PC-3 (cell line): Measurements from ENCODE around the gene MANEAL. TPM values are rescaled to one million over a fixed set of nuclear protein-coding genes. Genes with fewer than 3 reads are reported as not detected.
A peak's percentile ranks its signal among the peaks of the same experiment; 100 is the strongest.

Experiments
- ATAC-seq: fragments of 200-7000 bp; cut with Tn5 transposase; 2 replicates; pipeline ENCODE4 v1.9.1; 2020; ENCODE audit warnings: mild to moderate bottlenecking, moderate library complexity
- BruUV-seq: library from RNA; stranded (reverse); fragments of 400-500 nt; replicated peaks from 2 replicates; lab custom pipeline; 2021; lab: Mats Ljungman, UMichigan
- CTCF ChIA-PET: fragments of 300-600 bp; sonication (Branson Sonifier 250); formaldehyde crosslinking; loops from one replicate; lab custom pipeline; 2022; ENCODE audit warnings: antibody characterized with exemption; lab: Charles Lee
- POLR2A ChIA-PET: fragments of 300-600 bp; sonication (Branson Sonifier 250); formaldehyde crosslinking; loops from one replicate; lab custom pipeline; 2022; ENCODE audit warnings: antibody characterized with exemption; ENCODE audit not compliant: unreplicated experiment; lab: Charles Lee
- DNase-seq: peaks from one replicate; pipeline ENCODE4 v3.0.0-alpha.2; 2015
- H2AFZ ChIP-seq: fragments of 300-600 bp; sonication (generic); 2 replicates; pipeline ENCODE4 v1.6.0; 2016; ENCODE audit warnings: antibody characterized with exemption, low read length
- H3F3A ChIP-seq: fragments of 300-600 bp; sonication (generic); one replicate; pipeline ENCODE4 v1.6.0; 2017; ENCODE audit warnings: antibody characterized with exemption, low read length, control low read depth, mild to moderate bottlenecking; ENCODE audit not compliant: unreplicated experiment
- H3K27ac ChIP-seq: fragments of 300-600 bp; sonication (generic); 2 replicates; pipeline ENCODE4 v1.5.1; 2016; ENCODE audit warnings: mild to moderate bottlenecking, low read length
- H3K27me3 ChIP-seq: fragments of 300-600 bp; sonication (generic); 2 replicates; pipeline ENCODE4 v1.6.1; 2016; ENCODE audit warnings: low read length, mixed read lengths
- H3K36me3 ChIP-seq: fragments of 300-600 bp; sonication (generic); 2 replicates; pipeline ENCODE4 v1.6.1; 2016; ENCODE audit warnings: low read depth, mixed run types, low read length, mixed read lengths
- H3K4me1 ChIP-seq: fragments of 300-600 bp; sonication (generic); 2 replicates; pipeline ENCODE4 v1.5.1; 2016; ENCODE audit warnings: low read length; ENCODE audit not compliant: insufficient read depth
- H3K4me2 ChIP-seq: fragments of 300-600 bp; sonication (generic); 2 replicates; pipeline ENCODE4 v1.6.0; 2016; ENCODE audit warnings: low read length
- H3K4me3 ChIP-seq: fragments of 300-600 bp; sonication (generic); 2 replicates; pipeline ENCODE4 v1.5.1; 2016; ENCODE audit warnings: mild to moderate bottlenecking, low read length, mixed read lengths
- H3K79me2 ChIP-seq: fragments of 300-600 bp; sonication (generic); 2 replicates; pipeline ENCODE4 v1.6.1; 2017; ENCODE audit warnings: low read length, mixed read lengths
- H3K9ac ChIP-seq: fragments of 300-600 bp; sonication (generic); 2 replicates; pipeline ENCODE4 v1.6.0; 2016; ENCODE audit warnings: mild to moderate bottlenecking, low read length
- H3K9me2 ChIP-seq: fragments of 300-600 bp; sonication (generic); replicated peaks from 2 replicates; pipeline ENCODE4 v1.6.1; 2016; ENCODE audit warnings: mixed run types, low read length, mixed read lengths
- H3K9me3 ChIP-seq: fragments of 300-600 bp; sonication (generic); 2 replicates; pipeline ENCODE4 v1.6.1; 2016; ENCODE audit warnings: low read length, mixed read lengths
- H4K20me1 ChIP-seq: fragments of 300-600 bp; sonication (generic); 2 replicates; pipeline ENCODE4 v1.6.1; 2016; ENCODE audit warnings: low read length, mixed read lengths
- EZH2 ChIP-seq: fragments of 300-600 bp; sonication (generic); IDR thresholded peaks from one replicate; pipeline ENCODE4 v1.6.1; 2017; ENCODE audit warnings: antibody characterized with exemption, mild to moderate bottlenecking, low read length; ENCODE audit not compliant: unreplicated experiment
- EZH2phosphoT487 ChIP-seq: fragments of 300-600 bp; sonication (generic); IDR thresholded peaks from 2 replicates; pipeline ENCODE4 v1.6.1; 2018; ENCODE audit warnings: mild to moderate bottlenecking, antibody characterized with exemption, low read length, borderline replicate concordance
- intact Hi-C: fragments of 100-400 bp; cut with micrococcal nuclease; formaldehyde crosslinking; loops from 2 replicates; pipeline ENCODE4 v1.9.0; 2023
- total RNA-seq: library from RNA; depleted of rRNA; stranded (reverse); fragments of >200 nt; gene quantifications from 2 replicates; pipeline ENCODE4 v1.2.3, GENCODE V29; 2014
- TF ChIP-seq, protein P1 (sequence below): fragments of 300-600 bp; sonication (generic); conservative IDR thresholded peaks from 2 replicates; pipeline ENCODE4 v1.5.1; 2017; ENCODE audit warnings: antibody characterized with exemption, low read depth, mild to moderate bottlenecking, low read length

The MANEAL gene
- total RNA-seq, 1 experiment from 2014 or later = 47.6 TPM

DNA sequence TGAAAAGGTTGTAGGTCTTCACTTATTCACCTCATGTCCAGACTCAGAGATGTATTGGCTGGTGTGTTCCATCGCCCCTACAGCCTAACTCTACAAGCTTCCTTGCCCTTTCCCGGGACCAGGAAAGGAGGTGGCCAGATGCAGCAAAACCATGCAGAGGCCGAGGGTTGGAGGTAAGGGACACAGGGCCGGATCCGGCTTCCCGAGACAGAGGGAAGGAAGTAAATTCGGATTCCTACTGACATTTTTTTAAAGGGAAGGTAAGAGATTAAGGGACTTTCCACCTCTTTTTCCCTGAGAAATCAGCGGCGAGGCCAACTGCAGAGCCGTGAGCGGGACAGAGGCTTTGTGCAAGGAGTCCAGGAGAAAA, 41.4 kb upstream of the MANEAL start:
- Histone ChIP-seq H3K27me3 (no peaks in the 10 kb centered on the region), H3K9ac (no peak overlapping the region), H3K9me3 (no peaks in the 10 kb centered on the region), H4K20me1 (no peaks in the 10 kb centered on the region), H3K9me2 (no peaks in the 10 kb centered on the region), H3F3A (no peaks in the 10 kb centered on the region), H3K4me3 (peak overlapping the region; percentile 59), H3K4me1 (peaks cover 5% of the 10 kb centered on the region; the same call in 1 of the 2 replicates), H2AFZ (peak overlapping the region; percentile 64; the same call in 1 of the 2 replicates), H3K36me3 (no peaks in the 10 kb centered on the region), H3K4me2 (peak overlapping the region; percentile 55), H3K79me2 (no peaks in the 10 kb centered on the region), H3K27ac (no peak overlapping the region)
- DNase-seq = no peak
- no TSS peak for BruUV-seq
- CTCF ChIA-PET = no interaction called here
- POLR2A ChIA-PET = no interaction called here
- TF ChIP-seq, protein P1, sequence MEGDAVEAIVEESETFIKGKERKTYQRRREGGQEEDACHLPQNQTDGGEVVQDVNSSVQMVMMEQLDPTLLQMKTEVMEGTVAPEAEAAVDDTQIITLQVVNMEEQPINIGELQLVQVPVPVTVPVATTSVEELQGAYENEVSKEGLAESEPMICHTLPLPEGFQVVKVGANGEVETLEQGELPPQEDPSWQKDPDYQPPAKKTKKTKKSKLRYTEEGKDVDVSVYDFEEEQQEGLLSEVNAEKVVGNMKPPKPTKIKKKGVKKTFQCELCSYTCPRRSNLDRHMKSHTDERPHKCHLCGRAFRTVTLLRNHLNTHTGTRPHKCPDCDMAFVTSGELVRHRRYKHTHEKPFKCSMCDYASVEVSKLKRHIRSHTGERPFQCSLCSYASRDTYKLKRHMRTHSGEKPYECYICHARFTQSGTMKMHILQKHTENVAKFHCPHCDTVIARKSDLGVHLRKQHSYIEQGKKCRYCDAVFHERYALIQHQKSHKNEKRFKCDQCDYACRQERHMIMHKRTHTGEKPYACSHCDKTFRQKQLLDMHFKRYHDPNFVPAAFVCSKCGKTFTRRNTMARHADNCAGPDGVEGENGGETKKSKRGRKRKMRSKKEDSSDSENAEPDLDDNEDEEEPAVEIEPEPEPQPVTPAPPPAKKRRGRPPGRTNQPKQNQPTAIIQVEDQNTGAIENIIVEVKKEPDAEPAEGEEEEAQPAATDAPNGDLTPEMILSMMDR = no peak
- TF ChIP-seq EZH2 (no peak), EZH2phosphoT487 (no peak)
- peak; percentile 11 for ATAC-seq
- intact Hi-C loops = no loop called here

DNA sequence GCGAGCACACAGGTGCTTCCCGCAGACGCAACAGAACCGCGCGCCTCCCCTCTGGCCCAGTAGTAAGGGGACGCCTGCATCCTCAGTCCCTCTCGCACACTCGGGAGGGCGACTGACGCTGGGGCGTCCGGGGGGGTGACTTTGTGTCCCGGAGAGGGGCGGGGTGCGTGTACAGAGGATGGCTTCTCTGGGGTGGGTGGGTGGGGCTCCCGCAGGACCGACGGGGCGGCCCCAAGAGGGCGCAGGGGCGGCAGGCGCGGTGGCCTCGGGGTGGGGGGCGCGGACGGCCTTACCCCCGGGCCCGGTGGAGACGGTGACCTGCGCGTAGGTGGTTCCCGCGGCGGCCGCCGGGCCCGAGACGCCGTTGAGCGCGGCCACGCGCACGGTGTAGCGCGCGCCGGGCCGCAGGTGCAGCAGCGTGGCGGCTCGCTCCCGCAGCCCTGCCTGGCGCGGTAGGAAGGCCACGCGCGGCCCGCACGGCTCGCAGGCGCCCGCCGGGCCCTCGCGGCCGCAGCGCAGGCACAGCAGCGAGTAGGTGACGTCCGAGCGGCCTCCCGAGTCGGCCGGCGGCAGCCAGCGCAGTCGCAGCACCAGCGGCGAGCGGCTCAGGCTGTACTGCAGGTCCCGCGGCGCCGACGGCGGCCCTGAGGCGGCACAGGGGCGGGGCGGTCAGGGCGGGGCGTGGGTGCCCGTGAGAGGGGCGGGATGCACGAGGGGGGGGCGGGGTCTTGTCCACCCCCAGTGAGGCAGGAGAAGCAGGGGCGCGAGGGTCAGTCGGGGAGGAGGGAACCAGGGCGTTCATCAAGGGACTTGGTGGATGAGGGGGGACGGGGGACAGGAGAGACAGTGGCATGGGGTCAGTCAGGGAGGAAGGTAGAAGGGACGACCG, 40.8 kb upstream of the MANEAL start:
- peak; percentile 35 for DNase-seq
- Histone ChIP-seq H3K4me3 (peak overlapping the region; percentile 59), H3K9ac (no peak overlapping the region), H3K9me3 (no peaks in the 10 kb centered on the region), H3K79me2 (no peaks in the 10 kb centered on the region), H3K4me2 (peak overlapping the region; percentile 60), H3K36me3 (no peaks in the 10 kb centered on the region), H3F3A (no peaks in the 10 kb centered on the region), H4K20me1 (no peaks in the 10 kb centered on the region), H2AFZ (peak overlapping the region; percentile 64; the same call in 1 of the 2 replicates), H3K27me3 (no peaks in the 10 kb centered on the region), H3K4me1 (peaks cover 5% of the 10 kb centered on the region; the same call in 1 of the 2 replicates), H3K9me2 (no peaks in the 10 kb centered on the region), H3K27ac (no peak overlapping the region)
- BruUV-seq = no TSS peak
- TF ChIP-seq EZH2phosphoT487 (no peak), EZH2 (no peak)
- TF ChIP-seq, protein P1 = no peak
- peak; percentile 78 for ATAC-seq
- intact Hi-C loops = no loop called here
- ChIA-PET CTCF (no interaction called here), POLR2A (no interaction called here)
